Measurements from ENCODE around the gene OAS3. TPM values are rescaled to one million over a fixed set of nuclear protein-coding genes. Genes with fewer than 3 reads are reported as not detected.

OAS3 gene
- total RNA-seq, 3 donors from 2014 or later, result 5.2 to 15.1 (median 5.9) TPM

GRCh38 chr12:113019025-113019424, 80.8 kb downstream of the OAS3 start:
- no peak for DNase-seq (ENCODE audit: low spot score in 2 of 2)
- intact Hi-C loops (cut with DNase I; ENCODE audit: low total_unique reads), result no loop called here

GRCh38 chr12:113021500-113021899, 83.2 kb downstream of the OAS3 start:
- DNase-seq (ENCODE audit: low spot score in 2 of 2), result no peak
- Histone ChIP-seq H3K4me1 (no peaks in the 10 kb centered on the region), H3K4me3 (no peak overlapping the region), H3K27ac (no peak overlapping the region), H3K36me3 (no peaks in the 10 kb centered on the region), H3K27me3 (no peaks in the 10 kb centered on the region), H3K9me3 (no peaks in the 10 kb centered on the region)
- intact Hi-C loops (cut with DNase I; ENCODE audit: low total_unique reads), result no loop called here
- TF ChIP-seq POLR2A (IDR thresholded peaks at IDR 0.05), result no peak
- no peak for TF ChIP-seq CTCF (IDR thresholded peaks at IDR 0.05)
- no peak for TF ChIP-seq POLR2AphosphoS5 (IDR thresholded peaks at IDR 0.05)

More at GRCh38 chr12:113019025-113019424, 80.8 kb downstream of the OAS3 start:
- H3K36me3 ChIP-seq, result no peaks in the 10 kb centered on the region
- no peak overlapping the region for H3K4me3 ChIP-seq
- no peak for TF ChIP-seq CTCF (IDR thresholded peaks at IDR 0.05)
- no peak for TF ChIP-seq POLR2A (IDR thresholded peaks at IDR 0.05)
- TF ChIP-seq POLR2AphosphoS5 (IDR thresholded peaks at IDR 0.05), result no peak
- H3K9me3 ChIP-seq, result no peaks in the 10 kb centered on the region
- no peak overlapping the region for H3K27ac ChIP-seq
- no peaks in the 10 kb centered on the region for H3K4me1 ChIP-seq
- H3K27me3 ChIP-seq, result no peaks in the 10 kb centered on the region

Other genes starting within 250 kb of the OAS3 start
- gene RPH3A, start 146.7 kb upstream of the OAS3 start, total RNA-seq, result under 1 TPM in 2 of 3 donors, not detected in 1; under 0.01 to 0.15 TPM
- gene OAS1, start 31.5 kb upstream of the OAS3 start, total RNA-seq, result 10 to 100 TPM; 21.4 to 39.4 (median 23.3) TPM
- 1 to 10 TPM; 6.2 to 9.5 (median 7.9) TPM for gene OAS2, start 40.0 kb downstream of the OAS3 start, total RNA-seq
- gene DTX1, start 118.3 kb downstream of the OAS3 start, total RNA-seq, result 10 to 100 TPM in 2 of 3 donors, 1 to 10 TPM in 1; 7.9 to 46.6 (median 20.0) TPM
- gene RASAL1, start 197.3 kb downstream of the OAS3 start, total RNA-seq, result 1 to 10 TPM in 2 of 3 donors, not detected in 1; 1.3 to 6.7 TPM
- gene CFAP73, start 211.2 kb downstream of the OAS3 start, total RNA-seq, result under 1 TPM in 1 of 3 donors, not detected in 2; 0.29 TPM
- 10 to 100 TPM; 51.5 to 62.1 (median 60.3) TPM for gene DDX54, start 247.0 kb downstream of the OAS3 start, total RNA-seq
- gene RITA1, start 247.2 kb downstream of the OAS3 start, total RNA-seq, result 10 to 100 TPM in 2 of 3 donors, 1 to 10 TPM in 1; 9.4 to 22.4 (median 15.4) TPM

All from breast epithelium (tissue), 4 donors.